Progenitor cell of endocrine pancreas (in vitro differentiated cells): Measurements from ENCODE around the gene FNBP1. TPM values are rescaled to one million over a fixed set of nuclear protein-coding genes. Genes with fewer than 3 reads are reported as not detected.
"Not testable (repeated sequence)": the region's sequence is repeated elsewhere in the genome, so short reads cannot be mapped to it uniquely, and the experiment has no call there.

Experiments
- DNase-seq: peaks from one replicate; pipeline ENCODE4 v3.0.0; 2021; ENCODE audit warnings: low spot score; ENCODE audit not compliant: unreplicated experiment
- H3K27ac Mint-ChIP-seq: 2 replicates; pipeline ENCODE4 v1.8.0; 2021; ENCODE audit warnings: mild to moderate bottlenecking, moderate library complexity, mixed read lengths
- H3K27me3 Mint-ChIP-seq: 2 replicates; pipeline ENCODE4 v1.8.0; 2021; ENCODE audit warnings: mixed read lengths
- H3K36me3 Mint-ChIP-seq: 2 replicates; pipeline ENCODE4 v1.8.0; 2022; ENCODE audit warnings: mixed read lengths; ENCODE audit not compliant: insufficient read depth
- H3K4me1 Mint-ChIP-seq: 2 replicates; pipeline ENCODE4 v1.8.0; 2021; ENCODE audit warnings: low read depth, mixed read lengths
- H3K4me3 Mint-ChIP-seq: 2 replicates; pipeline ENCODE4 v1.8.0; 2021; ENCODE audit warnings: low read depth, mild to moderate bottlenecking, moderate library complexity, mixed read lengths
- H3K9me3 Mint-ChIP-seq: 2 replicates; pipeline ENCODE4 v1.8.0; 2021; ENCODE audit warnings: low read depth, mixed read lengths
- CTCF ChIP-seq: fragments of 200-600 bp; sonication (generic); IDR thresholded peaks from one replicate; pipeline ENCODE4 v1.5.0; 2021; ENCODE audit warnings: antibody characterized with exemption, mild to moderate bottlenecking; ENCODE audit not compliant: unreplicated experiment
- total RNA-seq: library from RNA; stranded (reverse); gene quantifications from 2 replicates; pipeline ENCODE4 v1.2.1, GENCODE V29; 2021

FNBP1 gene
- total RNA-seq, 1 donor from 2014 or later, result 44.1 TPM

- DNase-seq, result no peak
- Mint-ChIP-seq H3K4me3 (no peak overlapping the region), H3K27ac (no peak overlapping the region), H3K27me3 (no peaks in the 10 kb centered on the region), H3K4me1 (peaks cover 2% of the 10 kb centered on the region), H3K36me3 (peaks cover 12% of the 10 kb centered on the region), H3K9me3 (no peaks in the 10 kb centered on the region)
- no peak for TF ChIP-seq CTCF
Observed at GRCh38 chr9:129953736-129954135, 89.3 kb downstream of the FNBP1 start.

- no peak for DNase-seq
- H3K36me3 Mint-ChIP-seq, result peaks cover 9% of the 10 kb centered on the region
- H3K4me3 Mint-ChIP-seq, result no peak overlapping the region
- no peak for TF ChIP-seq CTCF
- H3K27me3 Mint-ChIP-seq, result no peaks in the 10 kb centered on the region
- H3K9me3 Mint-ChIP-seq, result no peaks in the 10 kb centered on the region
- H3K4me1 Mint-ChIP-seq, result peaks cover 2% of the 10 kb centered on the region
- no peak overlapping the region for H3K27ac Mint-ChIP-seq
Observed at GRCh38 chr9:129952337-129952736, 90.7 kb downstream of the FNBP1 start.

- no peak overlapping the region for H3K4me3 Mint-ChIP-seq
- H3K36me3 Mint-ChIP-seq, result peaks cover 3% of the 10 kb centered on the region
- H3K4me1 Mint-ChIP-seq, result peaks cover under 1% of the 10 kb centered on the region
- H3K27me3 Mint-ChIP-seq, result no peaks in the 10 kb centered on the region
- no peak for DNase-seq
- no peaks in the 10 kb centered on the region for H3K9me3 Mint-ChIP-seq
- TF ChIP-seq CTCF, result no peak
- H3K27ac Mint-ChIP-seq, result no peak overlapping the region
Observed at GRCh38 chr9:129949821-129950220, 93.2 kb downstream of the FNBP1 start.

- H3K4me1 Mint-ChIP-seq, H3K27me3 Mint-ChIP-seq, H3K4me3 Mint-ChIP-seq, H3K27ac Mint-ChIP-seq, DNase-seq, H3K9me3 Mint-ChIP-seq, H3K36me3 Mint-ChIP-seq: not testable (repeated sequence)
Observed at GRCh38 chr9:129948626-129949025, 94.4 kb downstream of the FNBP1 start.

- H3K27ac Mint-ChIP-seq, result no peak overlapping the region
Observed at GRCh38 chr9:129946246-129946995, 96.6 kb downstream of the FNBP1 start.

More at GRCh38 chr9:129946246-129946995, 96.6 kb downstream of the FNBP1 start:
- peaks cover 19% of the 10 kb centered on the region for H3K36me3 Mint-ChIP-seq
- H3K4me1 Mint-ChIP-seq, result no peaks in the 10 kb centered on the region
- H3K4me3 Mint-ChIP-seq, result no peak overlapping the region
- no peak for TF ChIP-seq CTCF
- H3K27me3 Mint-ChIP-seq, result no peaks in the 10 kb centered on the region
- DNase-seq, result no peak
- H3K9me3 Mint-ChIP-seq, result peaks cover 12% of the 10 kb centered on the region
